Testis (tissue), 2 donors: ENCODE results near the gene SPINT1.

Experiments used
- POLR2A ChIP-seq: fragments of 450-650 bp; IDR thresholded peaks from one replicate; pipeline ENCODE4 v1.6.1; 2017; ENCODE audit warnings: antibody characterized with exemption, mild to moderate bottlenecking, moderate library complexity
- TF ChIP-seq, protein P1 (sequence below), 3 experiments: fragments of 450-650 bp in 2 of 3; fragments of 200-600 bp in 1 of 3; sonication (generic) in 1 of 3; IDR thresholded peaks; one replicate each; pipeline ENCODE4 v1.5.1; 2016 to 2019; ENCODE audit warnings: antibody characterized with exemption in 3 of 3, mild to moderate bottlenecking in 2 of 3, moderate library complexity in 1 of 3

- TF ChIP-seq, protein P1, sequence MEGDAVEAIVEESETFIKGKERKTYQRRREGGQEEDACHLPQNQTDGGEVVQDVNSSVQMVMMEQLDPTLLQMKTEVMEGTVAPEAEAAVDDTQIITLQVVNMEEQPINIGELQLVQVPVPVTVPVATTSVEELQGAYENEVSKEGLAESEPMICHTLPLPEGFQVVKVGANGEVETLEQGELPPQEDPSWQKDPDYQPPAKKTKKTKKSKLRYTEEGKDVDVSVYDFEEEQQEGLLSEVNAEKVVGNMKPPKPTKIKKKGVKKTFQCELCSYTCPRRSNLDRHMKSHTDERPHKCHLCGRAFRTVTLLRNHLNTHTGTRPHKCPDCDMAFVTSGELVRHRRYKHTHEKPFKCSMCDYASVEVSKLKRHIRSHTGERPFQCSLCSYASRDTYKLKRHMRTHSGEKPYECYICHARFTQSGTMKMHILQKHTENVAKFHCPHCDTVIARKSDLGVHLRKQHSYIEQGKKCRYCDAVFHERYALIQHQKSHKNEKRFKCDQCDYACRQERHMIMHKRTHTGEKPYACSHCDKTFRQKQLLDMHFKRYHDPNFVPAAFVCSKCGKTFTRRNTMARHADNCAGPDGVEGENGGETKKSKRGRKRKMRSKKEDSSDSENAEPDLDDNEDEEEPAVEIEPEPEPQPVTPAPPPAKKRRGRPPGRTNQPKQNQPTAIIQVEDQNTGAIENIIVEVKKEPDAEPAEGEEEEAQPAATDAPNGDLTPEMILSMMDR (IDR thresholded peaks at IDR 0.05) = no peak
- TF ChIP-seq POLR2A = no peak
Measured at GRCh38 chr15:40803688-40804087, 40.2 kb upstream of the SPINT1 start.
